Adrenal gland (tissue), 5 donors: ENCODE measurements around the gene YJEFN3.

Experiments used
- POLR2A ChIP-seq, 2 donors: fragments of 450-650 bp; IDR thresholded peaks; one replicate each; pipeline ENCODE4 v1.6.1; 2017; ENCODE audit warnings: antibody characterized with exemption in 2 of 2, mild to moderate bottlenecking in 2 of 2, moderate library complexity in 1 of 2
- TF ChIP-seq, protein P1 (sequence below), 6 experiments: fragments of 450-650 bp in 4 of 6; fragments of 200-600 bp in 2 of 6; sonication (generic) in 1 of 6; IDR thresholded peaks; 1 replicate in 5 of 6; 2 replicates in 1 of 6; pipeline versions ENCODE4 v1.5.1 to v1.8.0; 2016 to 2021; ENCODE audit warnings: antibody characterized with exemption in 6 of 6, mild to moderate bottlenecking in 2 of 6, moderate library complexity in 1 of 6
- donor health status: DM: no; HTN: no; CAD: no.

DNA sequence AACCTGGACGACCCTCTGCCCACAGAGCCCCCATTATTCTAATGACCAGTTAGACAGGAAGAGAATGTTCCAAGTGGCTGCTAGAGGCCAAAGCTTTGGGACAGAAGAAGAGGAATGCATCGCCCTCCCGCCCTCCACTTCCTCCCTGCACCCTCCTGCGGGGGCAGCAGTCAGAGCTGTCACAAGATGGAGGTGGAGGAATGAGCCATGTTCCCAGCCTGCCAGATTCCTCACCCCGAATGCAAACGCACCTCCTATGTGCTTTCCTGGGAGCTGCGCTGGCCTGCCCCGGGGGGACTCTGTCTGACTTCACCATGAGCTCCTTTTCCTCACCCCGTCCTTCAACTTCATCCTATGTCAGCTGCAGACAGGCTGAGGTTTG, 1.7 kb downstream of the YJEFN3 start:
- TF ChIP-seq, protein P1, sequence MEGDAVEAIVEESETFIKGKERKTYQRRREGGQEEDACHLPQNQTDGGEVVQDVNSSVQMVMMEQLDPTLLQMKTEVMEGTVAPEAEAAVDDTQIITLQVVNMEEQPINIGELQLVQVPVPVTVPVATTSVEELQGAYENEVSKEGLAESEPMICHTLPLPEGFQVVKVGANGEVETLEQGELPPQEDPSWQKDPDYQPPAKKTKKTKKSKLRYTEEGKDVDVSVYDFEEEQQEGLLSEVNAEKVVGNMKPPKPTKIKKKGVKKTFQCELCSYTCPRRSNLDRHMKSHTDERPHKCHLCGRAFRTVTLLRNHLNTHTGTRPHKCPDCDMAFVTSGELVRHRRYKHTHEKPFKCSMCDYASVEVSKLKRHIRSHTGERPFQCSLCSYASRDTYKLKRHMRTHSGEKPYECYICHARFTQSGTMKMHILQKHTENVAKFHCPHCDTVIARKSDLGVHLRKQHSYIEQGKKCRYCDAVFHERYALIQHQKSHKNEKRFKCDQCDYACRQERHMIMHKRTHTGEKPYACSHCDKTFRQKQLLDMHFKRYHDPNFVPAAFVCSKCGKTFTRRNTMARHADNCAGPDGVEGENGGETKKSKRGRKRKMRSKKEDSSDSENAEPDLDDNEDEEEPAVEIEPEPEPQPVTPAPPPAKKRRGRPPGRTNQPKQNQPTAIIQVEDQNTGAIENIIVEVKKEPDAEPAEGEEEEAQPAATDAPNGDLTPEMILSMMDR (IDR thresholded peaks at IDR 0.05), result no peak
- no peak for TF ChIP-seq POLR2A (IDR thresholded peaks at IDR 0.05)
